HepG2 (cell line): ENCODE results near the gene DDX23. TPM values are rescaled to one million over a fixed set of nuclear protein-coding genes. Genes with fewer than 3 reads are reported as not detected.

Source experiments
- ARID2 ChIP-seq: sonication (generic); formaldehyde crosslinking; IDR thresholded peaks from 2 replicates; pipeline ENCODE4 v1.8.1; 2022; ENCODE audit warnings: mild to moderate bottlenecking, missing genetic modification reagents, borderline replicate concordance
- BCL6 ChIP-seq: IDR thresholded peaks from 2 replicates; pipeline ENCODE4 v1.6.1; 2016; ENCODE audit warnings: missing genetic modification reagents, missing compliant biosample characterization
- CENPT ChIP-seq: sonication (generic); formaldehyde crosslinking; IDR thresholded peaks from 2 replicates; pipeline ENCODE4 v1.8.0; 2022; ENCODE audit warnings: low read depth, mild to moderate bottlenecking, moderate library complexity, missing genetic modification reagents
- ELF3 ChIP-seq: IDR thresholded peaks from 2 replicates; pipeline ENCODE4 v1.6.1; 2016; ENCODE audit warnings: missing genetic modification reagents, missing compliant biosample characterization
- FOXO1 ChIP-seq: sonication (generic); formaldehyde crosslinking; IDR thresholded peaks from 2 replicates; pipeline ENCODE4 v1.4.0; 2020; ENCODE audit warnings: missing genetic modification reagents
- FOXP1 ChIP-seq, 2 experiments: fragments of 450-650 bp in 1 of 2; IDR thresholded peaks; 2 replicates each; pipeline ENCODE4 v1.6.1; 2017 to 2018; ENCODE audit warnings: antibody characterized with exemption in 1 of 2
- GLI4 ChIP-seq: sonication (generic); formaldehyde crosslinking; IDR thresholded peaks from 2 replicates; pipeline ENCODE4 v1.5.1; 2020; ENCODE audit warnings: missing genetic modification reagents, mild to moderate bottlenecking, moderate library complexity, borderline replicate concordance
- KDM6A ChIP-seq: IDR thresholded peaks from 2 replicates; pipeline ENCODE4 v1.6.1; 2016; ENCODE audit warnings: low read depth
- KMT2B ChIP-seq: IDR thresholded peaks from 2 replicates; pipeline ENCODE4 v1.6.1; 2016; ENCODE audit warnings: missing genetic modification reagents, missing compliant biosample characterization
- NR3C1 ChIP-seq: sonication (generic); formaldehyde crosslinking; IDR thresholded peaks from 2 replicates; pipeline ENCODE4 v1.4.0; 2020; ENCODE audit warnings: missing genetic modification reagents
- POGZ ChIP-seq: sonication (generic); formaldehyde crosslinking; IDR thresholded peaks from 2 replicates; pipeline ENCODE4 v1.4.0; 2020; ENCODE audit warnings: mild to moderate bottlenecking, missing genetic modification reagents
- SAP130 ChIP-seq: IDR thresholded peaks from 2 replicates; pipeline ENCODE4 v1.6.1; 2016; ENCODE audit warnings: low read depth
- TBX2 ChIP-seq: sonication (generic); formaldehyde crosslinking; IDR thresholded peaks from 2 replicates; pipeline ENCODE4 v1.5.0; 2020; ENCODE audit warnings: missing genetic modification reagents, mild to moderate bottlenecking, borderline replicate concordance
- TOPORS ChIP-seq: sonication (generic); formaldehyde crosslinking; IDR thresholded peaks from 2 replicates; pipeline ENCODE4 v1.8.0; 2023; ENCODE audit warnings: mild to moderate bottlenecking, missing genetic modification reagents
- ZMYM4 ChIP-seq: sonication (generic); formaldehyde crosslinking; IDR thresholded peaks from 2 replicates; pipeline ENCODE4 v1.8.1; 2023; ENCODE audit warnings: mild to moderate bottlenecking, missing genetic modification reagents
- ZNF160 ChIP-seq: sonication (generic); formaldehyde crosslinking; IDR thresholded peaks from 2 replicates; pipeline ENCODE4 v1.8.0; 2022; ENCODE audit warnings: mild to moderate bottlenecking, inconsistent platforms, missing genetic modification reagents
- ZNF230 ChIP-seq: sonication (generic); formaldehyde crosslinking; IDR thresholded peaks from 2 replicates; pipeline ENCODE4 v1.4.0; 2020; ENCODE audit warnings: mild to moderate bottlenecking, missing genetic modification reagents
- ZNF253 ChIP-seq: sonication (generic); formaldehyde crosslinking; IDR thresholded peaks from 2 replicates; pipeline ENCODE4 v1.8.0; 2022; ENCODE audit warnings: mild to moderate bottlenecking, missing genetic modification reagents, borderline replicate concordance
- ZNF331 ChIP-seq: sonication (generic); formaldehyde crosslinking; IDR thresholded peaks from 2 replicates; pipeline ENCODE4 v1.4.0; 2020; ENCODE audit warnings: missing genetic modification reagents
- ZNF713 ChIP-seq: sonication (generic); formaldehyde crosslinking; IDR thresholded peaks from 2 replicates; pipeline ENCODE4 v1.4.0; 2020; ENCODE audit warnings: mild to moderate bottlenecking, missing genetic modification reagents
- ZNF749 ChIP-seq: sonication (generic); formaldehyde crosslinking; IDR thresholded peaks from 2 replicates; pipeline ENCODE4 v1.8.0; 2022; ENCODE audit warnings: mild to moderate bottlenecking, missing genetic modification reagents, moderate library complexity, borderline replicate concordance
- ZSCAN9 ChIP-seq: IDR thresholded peaks from 2 replicates; pipeline ENCODE4 v1.6.1; 2016; ENCODE audit warnings: borderline replicate concordance
- polyA plus RNA-seq, 8 experiments: library from polyadenylated mRNA; depleted of rRNA in 3 of 8; stranded (reverse) in 7 of 8; unstranded in 1 of 8; fragments of >200 nt; fragmentation: Illumina TruSeq in 4 of 8; extraction: Trizol in 4 of 8; gene quantifications; 2 replicates each; pipeline versions ENCODE4 v1.2.1 to v1.2.3, GENCODE V29; 2011 to 2016; ENCODE audit warnings: low read depth in 4 of 8, missing spikeins in 1 of 8, mixed read lengths in 1 of 8; ENCODE audit not compliant: insufficient read depth in 1 of 8
- total RNA-seq, 5 experiments: library from RNA; depleted of rRNA; stranded (reverse); fragments of >200 nt; fragmentation: Illumina TruSeq; extraction: Trizol; gene quantifications; 2 replicates each; pipeline ENCODE4 v1.2.3, GENCODE V29; 2016; ENCODE audit warnings: low read depth in 1 of 5
- TF ChIP-seq, protein P1 (sequence below): sonication (generic); formaldehyde crosslinking; IDR thresholded peaks from 2 replicates; pipeline ENCODE4 v1.8.1; 2023; ENCODE audit warnings: mild to moderate bottlenecking, missing genetic modification reagents
- TF ChIP-seq, protein P2 (sequence below): sonication (generic); formaldehyde crosslinking; IDR thresholded peaks from 2 replicates; pipeline ENCODE4 v1.4.0; 2020; ENCODE audit warnings: missing genetic modification reagents
- TF ChIP-seq, protein P3 (sequence below): sonication (generic); formaldehyde crosslinking; IDR thresholded peaks from 2 replicates; pipeline ENCODE4 v1.5.1; 2020; ENCODE audit warnings: missing genetic modification reagents, mild to moderate bottlenecking, borderline replicate concordance

DDX23 gene
- total and polyA plus RNA-seq, 2 of the 13 experiments (the other 11 are each of a cell fraction or from before 2014, with no cell fraction given), result 35.7 to 90.0 TPM

DNA sequence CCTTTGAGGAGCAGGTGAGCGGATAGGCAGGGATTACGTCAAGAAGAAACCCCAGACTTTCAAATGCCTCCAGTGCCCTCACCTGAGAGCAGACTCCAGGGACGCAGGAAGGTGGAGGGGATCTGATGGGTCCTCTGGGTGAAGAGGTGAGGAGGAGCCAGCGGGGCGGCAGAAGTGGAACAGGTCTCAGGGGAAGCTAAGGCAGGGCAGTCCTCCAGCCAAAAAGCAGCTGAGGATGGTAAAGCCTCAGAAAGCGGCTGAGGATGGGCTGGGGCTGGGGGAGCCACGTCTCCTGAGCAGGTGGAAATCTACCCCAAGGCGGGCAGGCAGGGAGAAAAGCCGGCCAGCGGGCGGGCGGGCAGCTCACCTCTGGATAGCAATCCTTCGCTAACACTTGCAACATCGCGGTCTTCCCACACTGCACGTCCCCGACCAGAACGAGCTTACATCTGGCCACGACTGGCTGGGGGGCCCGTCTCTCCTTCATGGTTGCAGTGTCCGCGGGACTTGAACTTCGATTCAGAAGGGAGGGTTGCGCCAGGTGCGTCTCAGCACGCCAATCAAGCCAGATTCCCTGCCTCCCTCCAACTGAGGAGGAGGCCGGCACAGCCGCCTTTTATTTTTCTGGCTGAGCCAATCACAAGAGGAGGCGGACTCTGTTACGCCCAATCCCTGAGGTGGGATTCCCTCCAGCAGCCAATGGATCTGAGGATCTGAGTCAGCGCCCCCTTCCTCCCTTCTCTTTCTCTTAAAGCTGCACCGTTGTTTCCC lies 13.5 kb upstream of the DDX23 start, which contains the start of gene RND1 (continued):
- TF ChIP-seq, protein P1, sequence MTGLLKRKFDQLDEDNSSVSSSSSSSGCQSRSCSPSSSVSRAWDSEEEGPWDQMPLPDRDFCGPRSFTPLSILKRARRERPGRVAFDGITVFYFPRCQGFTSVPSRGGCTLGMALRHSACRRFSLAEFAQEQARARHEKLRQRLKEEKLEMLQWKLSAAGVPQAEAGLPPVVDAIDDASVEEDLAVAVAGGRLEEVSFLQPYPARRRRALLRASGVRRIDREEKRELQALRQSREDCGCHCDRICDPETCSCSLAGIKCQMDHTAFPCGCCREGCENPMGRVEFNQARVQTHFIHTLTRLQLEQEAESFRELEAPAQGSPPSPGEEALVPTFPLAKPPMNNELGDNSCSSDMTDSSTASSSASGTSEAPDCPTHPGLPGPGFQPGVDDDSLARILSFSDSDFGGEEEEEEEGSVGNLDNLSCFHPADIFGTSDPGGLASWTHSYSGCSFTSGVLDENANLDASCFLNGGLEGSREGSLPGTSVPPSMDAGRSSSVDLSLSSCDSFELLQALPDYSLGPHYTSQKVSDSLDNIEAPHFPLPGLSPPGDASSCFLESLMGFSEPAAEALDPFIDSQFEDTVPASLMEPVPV (CRISPR knock-in tag), result peak; percentile 54; the same call in 1 of the 2 replicates
- TF ChIP-seq ZMYM4 (CRISPR knock-in tag), result peak; percentile 92
- peak; percentile 43; the same call in 1 of the 2 replicates for TF ChIP-seq ELF3 (CRISPR knock-in tag)
- TF ChIP-seq, protein P2, sequence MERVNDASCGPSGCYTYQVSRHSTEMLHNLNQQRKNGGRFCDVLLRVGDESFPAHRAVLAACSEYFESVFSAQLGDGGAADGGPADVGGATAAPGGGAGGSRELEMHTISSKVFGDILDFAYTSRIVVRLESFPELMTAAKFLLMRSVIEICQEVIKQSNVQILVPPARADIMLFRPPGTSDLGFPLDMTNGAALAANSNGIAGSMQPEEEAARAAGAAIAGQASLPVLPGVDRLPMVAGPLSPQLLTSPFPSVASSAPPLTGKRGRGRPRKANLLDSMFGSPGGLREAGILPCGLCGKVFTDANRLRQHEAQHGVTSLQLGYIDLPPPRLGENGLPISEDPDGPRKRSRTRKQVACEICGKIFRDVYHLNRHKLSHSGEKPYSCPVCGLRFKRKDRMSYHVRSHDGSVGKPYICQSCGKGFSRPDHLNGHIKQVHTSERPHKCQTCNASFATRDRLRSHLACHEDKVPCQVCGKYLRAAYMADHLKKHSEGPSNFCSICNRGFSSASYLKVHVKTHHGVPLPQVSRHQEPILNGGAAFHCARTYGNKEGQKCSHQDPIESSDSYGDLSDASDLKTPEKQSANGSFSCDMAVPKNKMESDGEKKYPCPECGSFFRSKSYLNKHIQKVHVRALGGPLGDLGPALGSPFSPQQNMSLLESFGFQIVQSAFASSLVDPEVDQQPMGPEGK (CRISPR knock-in tag), result peak; percentile 12; the same call in 1 of the 2 replicates
- TF ChIP-seq, protein P3, sequence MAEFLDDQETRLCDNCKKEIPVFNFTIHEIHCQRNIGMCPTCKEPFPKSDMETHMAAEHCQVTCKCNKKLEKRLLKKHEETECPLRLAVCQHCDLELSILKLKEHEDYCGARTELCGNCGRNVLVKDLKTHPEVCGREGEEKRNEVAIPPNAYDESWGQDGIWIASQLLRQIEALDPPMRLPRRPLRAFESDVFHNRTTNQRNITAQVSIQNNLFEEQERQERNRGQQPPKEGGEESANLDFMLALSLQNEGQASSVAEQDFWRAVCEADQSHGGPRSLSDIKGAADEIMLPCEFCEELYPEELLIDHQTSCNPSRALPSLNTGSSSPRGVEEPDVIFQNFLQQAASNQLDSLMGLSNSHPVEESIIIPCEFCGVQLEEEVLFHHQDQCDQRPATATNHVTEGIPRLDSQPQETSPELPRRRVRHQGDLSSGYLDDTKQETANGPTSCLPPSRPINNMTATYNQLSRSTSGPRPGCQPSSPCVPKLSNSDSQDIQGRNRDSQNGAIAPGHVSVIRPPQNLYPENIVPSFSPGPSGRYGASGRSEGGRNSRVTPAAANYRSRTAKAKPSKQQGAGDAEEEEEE, result no peak
- TF ChIP-seq ZSCAN9 (CRISPR knock-in tag), result peak; percentile 77; the same call in 1 of the 2 replicates
- TF ChIP-seq ZNF230 (CRISPR knock-in tag), result peak; percentile 89; the same call in 1 of the 2 replicates
- TF ChIP-seq GLI4, result peak; percentile 63; the same call in 1 of the 2 replicates
- TF ChIP-seq FOXO1, result no peak
- TF ChIP-seq ZNF160 (CRISPR knock-in tag), result peak; percentile 88
- TF ChIP-seq ZNF331 (CRISPR knock-in tag), result 0 out of 2 replicates have a peak, but pooled peaks have one; percentile 11
- no peak; the same call in 1 of the 2 replicates for TF ChIP-seq TOPORS (CRISPR knock-in tag)
- no peak for TF ChIP-seq FOXP1 (IDR thresholded peaks at IDR 0.05)
- no peak for TF ChIP-seq FOXP1 (CRISPR knock-in tag; IDR thresholded peaks at IDR 0.05)
- 0 out of 2 replicates have a peak, but pooled peaks have one; percentile 52 for TF ChIP-seq CENPT (CRISPR knock-in tag)
- no peak for TF ChIP-seq ZNF253 (CRISPR knock-in tag)
- TF ChIP-seq ZNF749 (CRISPR knock-in tag), result 0 out of 2 replicates have a peak, but pooled peaks have one; percentile 53
- no peak for TF ChIP-seq ZNF713 (CRISPR knock-in tag)
- TF ChIP-seq POGZ (CRISPR knock-in tag), result peak; percentile 72
- peak; percentile 84 for TF ChIP-seq SAP130 (CRISPR knock-in tag)
- TF ChIP-seq KDM6A, result no peak
- peak; percentile 72; the same call in 1 of the 2 replicates for TF ChIP-seq ARID2
- TF ChIP-seq BCL6, result 0 out of 2 replicates have a peak, but pooled peaks have one; percentile 10
- TF ChIP-seq TBX2 (CRISPR knock-in tag), result peak; percentile 53; the same call in 1 of the 2 replicates
- no peak for TF ChIP-seq NR3C1 (CRISPR knock-in tag)
- TF ChIP-seq KMT2B, result no peak
